Kidney capillary endothelial cell (primary cell): Measurements from ENCODE around the gene PAX2.

Experiments used
- DNase-seq: peaks from one replicate; pipeline ENCODE4 v3.0.0-alpha.2; 2018; ENCODE audit warnings: low spot score

PAX2 gene

GRCh38 chr10:100724531-100725027 lies 20.8 kb upstream of the PAX2 start:
- DNase-seq, result no peak

GRCh38 chr10:100725071-100725471 lies 20.3 kb upstream of the PAX2 start:
- no peak for DNase-seq

DNA sequence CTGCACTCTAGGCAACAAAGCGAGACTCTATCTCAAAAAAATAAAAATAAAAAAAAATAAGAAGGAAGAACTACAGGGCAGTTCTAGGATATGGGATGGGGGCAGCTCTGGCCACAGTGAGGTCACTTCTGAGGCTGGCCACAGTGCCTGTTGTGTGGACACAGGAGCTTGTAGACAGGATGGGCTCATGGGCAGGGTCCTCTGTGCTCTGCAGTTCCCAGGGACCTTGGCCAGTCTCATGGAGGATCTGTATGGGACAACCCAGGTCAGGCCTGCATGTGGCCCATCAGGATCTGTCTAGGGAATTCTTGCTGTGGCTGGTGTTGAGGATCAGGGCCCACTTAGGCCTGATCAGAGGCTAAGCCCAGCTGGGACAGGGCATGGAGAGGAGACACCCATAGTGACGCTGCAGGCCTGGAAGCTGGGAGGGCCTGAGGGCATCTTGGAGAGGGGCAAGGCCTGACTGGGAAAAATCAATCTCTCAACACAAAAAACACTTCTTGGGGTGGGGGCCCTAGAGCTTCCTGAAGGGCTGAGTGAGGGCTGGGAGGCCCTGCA lies 19.4 kb upstream of the PAX2 start:
- DNase-seq, result no peak

GRCh38 chr10:100727808-100728207 lies 17.6 kb upstream of the PAX2 start:
- no peak for DNase-seq

- DNase-seq, result no peak
Observed at GRCh38 chr10:100728928-100729861, 16.2 kb upstream of the PAX2 start.

- no peak for DNase-seq
Observed at GRCh38 chr10:100729862-100730724, 15.3 kb upstream of the PAX2 start.

- no peak for DNase-seq
Observed at GRCh38 chr10:100730725-100731406, 14.5 kb upstream of the PAX2 start.

- no peak for DNase-seq
Observed at GRCh38 chr10:100731407-100732240, 13.8 kb upstream of the PAX2 start.

- no peak for DNase-seq
Observed at GRCh38 chr10:100732241-100732596, 13.2 kb upstream of the PAX2 start.

- no peak for DNase-seq
Observed at GRCh38 chr10:100733329-100733728, 12.1 kb upstream of the PAX2 start.

DNA sequence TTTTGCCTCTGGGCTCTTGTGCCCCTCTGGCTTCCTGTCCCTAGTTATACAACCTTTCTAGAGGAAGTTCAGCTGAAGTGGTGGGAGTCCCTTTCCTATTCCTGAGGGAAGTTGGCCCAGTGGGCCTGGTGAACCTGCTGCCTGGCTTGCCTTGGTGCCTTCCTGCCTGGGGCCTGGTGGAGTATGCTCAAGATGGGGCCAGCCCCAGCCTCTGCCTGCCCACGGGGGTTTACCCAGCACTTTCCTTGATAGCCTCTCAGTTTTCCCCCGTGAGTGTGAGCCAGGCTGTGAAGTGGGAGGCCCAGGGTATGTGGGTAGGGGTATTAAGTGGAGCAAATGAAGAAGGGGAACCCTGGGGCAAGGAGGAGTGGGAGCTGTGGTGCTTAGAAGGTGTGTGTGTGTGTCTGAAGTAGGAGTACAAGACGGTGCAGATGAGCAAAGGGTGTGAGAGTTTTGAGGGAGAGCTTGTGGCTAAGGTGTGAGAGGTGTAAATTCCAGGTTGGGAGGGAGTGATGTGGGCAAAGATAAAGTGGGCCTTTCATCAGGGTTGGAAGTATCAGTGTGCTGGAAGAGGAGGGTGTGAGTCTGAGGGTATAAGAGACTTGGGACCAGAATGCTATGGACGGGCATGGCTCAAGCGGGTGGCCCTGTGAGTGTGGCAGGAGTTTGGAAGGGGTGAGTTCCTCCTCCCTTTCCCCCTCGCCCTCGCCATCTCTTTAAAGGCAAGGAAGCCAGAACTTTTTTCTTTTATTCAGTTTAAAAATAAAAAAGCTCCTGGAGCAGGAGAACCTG lies 10.9 kb upstream of the PAX2 start:
- no peak for DNase-seq

DNA sequence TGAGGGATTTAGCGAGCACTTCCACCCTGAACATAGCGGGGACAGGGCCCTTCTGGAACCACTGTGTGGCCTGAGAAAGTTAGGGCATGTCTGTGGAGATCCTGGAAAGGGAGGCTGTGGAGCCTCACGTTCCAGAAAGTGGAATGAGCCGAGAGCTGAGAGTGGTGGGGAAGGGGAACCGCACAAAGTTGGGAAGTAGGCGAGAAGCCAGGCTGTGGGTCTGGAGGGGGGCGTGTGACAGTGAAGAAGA lies 10.4 kb upstream of the PAX2 start:
- DNase-seq, result no peak

- DNase-seq, result no peak
Observed at GRCh38 chr10:100735337-100736143, 9.8 kb upstream of the PAX2 start.

GRCh38 chr10:100736144-100736808 lies 9.1 kb upstream of the PAX2 start:
- no peak for DNase-seq

- no peak for DNase-seq
Observed at GRCh38 chr10:100736809-100737354, 8.5 kb upstream of the PAX2 start.

GRCh38 chr10:100737355-100738054 lies 7.9 kb upstream of the PAX2 start:
- no peak for DNase-seq

- DNase-seq, result no peak
Observed at GRCh38 chr10:100738055-100738827, 7.1 kb upstream of the PAX2 start.
